22Rv1 (cell line): ENCODE measurements around the gene FOXP1.

Source experiments
- H3K27ac ChIP-seq: fragments of 450-650 bp; 2 replicates; pipeline ENCODE4 v1.5.1; 2017
- ZFX ChIP-seq: fragments of 450-650 bp; IDR thresholded peaks from 2 replicates; pipeline ENCODE4 v1.6.1; 2017; ENCODE audit warnings: antibody characterized with exemption, borderline replicate concordance
- TF ChIP-seq, protein P1 (sequence below): fragments of 450-650 bp; IDR thresholded peaks from 2 replicates; pipeline ENCODE4 v1.5.1; 2017; ENCODE audit warnings: mild to moderate bottlenecking

Gene FOXP1

DNA sequence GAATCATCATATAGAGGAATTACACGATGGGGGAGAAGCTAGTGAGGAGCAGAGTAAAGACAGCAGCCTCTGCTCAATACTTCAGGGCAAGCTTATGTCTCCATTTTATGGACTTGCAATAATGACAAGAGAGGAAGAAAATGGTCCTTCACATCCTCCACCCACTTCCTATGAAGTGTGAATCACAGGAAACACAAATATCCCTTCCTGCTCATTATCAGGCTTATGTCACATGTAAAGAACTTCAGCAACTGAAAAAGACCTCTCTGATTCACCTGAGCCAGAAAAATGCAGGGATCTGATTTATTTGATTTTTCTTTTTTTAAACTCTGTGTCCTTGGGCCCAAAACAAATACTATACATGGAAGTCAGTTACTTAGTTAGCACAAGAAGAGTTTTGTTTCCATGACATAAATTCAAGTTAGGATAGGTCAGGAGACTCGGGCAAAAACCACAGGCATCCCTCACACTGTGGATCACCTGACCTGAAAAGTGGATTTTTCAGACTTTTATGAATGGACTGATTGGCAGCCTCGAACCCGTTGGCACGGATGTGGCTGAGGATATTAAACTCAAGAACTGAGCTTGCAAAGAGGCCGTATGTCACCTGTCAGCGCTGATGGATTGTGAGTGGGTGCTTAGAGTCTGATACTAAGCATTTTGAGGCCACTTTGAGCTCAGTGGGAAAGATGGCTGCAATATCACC is 650.3 kb downstream of the FOXP1 start:
- TF ChIP-seq, protein P1, sequence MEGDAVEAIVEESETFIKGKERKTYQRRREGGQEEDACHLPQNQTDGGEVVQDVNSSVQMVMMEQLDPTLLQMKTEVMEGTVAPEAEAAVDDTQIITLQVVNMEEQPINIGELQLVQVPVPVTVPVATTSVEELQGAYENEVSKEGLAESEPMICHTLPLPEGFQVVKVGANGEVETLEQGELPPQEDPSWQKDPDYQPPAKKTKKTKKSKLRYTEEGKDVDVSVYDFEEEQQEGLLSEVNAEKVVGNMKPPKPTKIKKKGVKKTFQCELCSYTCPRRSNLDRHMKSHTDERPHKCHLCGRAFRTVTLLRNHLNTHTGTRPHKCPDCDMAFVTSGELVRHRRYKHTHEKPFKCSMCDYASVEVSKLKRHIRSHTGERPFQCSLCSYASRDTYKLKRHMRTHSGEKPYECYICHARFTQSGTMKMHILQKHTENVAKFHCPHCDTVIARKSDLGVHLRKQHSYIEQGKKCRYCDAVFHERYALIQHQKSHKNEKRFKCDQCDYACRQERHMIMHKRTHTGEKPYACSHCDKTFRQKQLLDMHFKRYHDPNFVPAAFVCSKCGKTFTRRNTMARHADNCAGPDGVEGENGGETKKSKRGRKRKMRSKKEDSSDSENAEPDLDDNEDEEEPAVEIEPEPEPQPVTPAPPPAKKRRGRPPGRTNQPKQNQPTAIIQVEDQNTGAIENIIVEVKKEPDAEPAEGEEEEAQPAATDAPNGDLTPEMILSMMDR = no peak
- TF ChIP-seq ZFX = no peak
- H3K27ac ChIP-seq = no peak overlapping the region

DNA sequence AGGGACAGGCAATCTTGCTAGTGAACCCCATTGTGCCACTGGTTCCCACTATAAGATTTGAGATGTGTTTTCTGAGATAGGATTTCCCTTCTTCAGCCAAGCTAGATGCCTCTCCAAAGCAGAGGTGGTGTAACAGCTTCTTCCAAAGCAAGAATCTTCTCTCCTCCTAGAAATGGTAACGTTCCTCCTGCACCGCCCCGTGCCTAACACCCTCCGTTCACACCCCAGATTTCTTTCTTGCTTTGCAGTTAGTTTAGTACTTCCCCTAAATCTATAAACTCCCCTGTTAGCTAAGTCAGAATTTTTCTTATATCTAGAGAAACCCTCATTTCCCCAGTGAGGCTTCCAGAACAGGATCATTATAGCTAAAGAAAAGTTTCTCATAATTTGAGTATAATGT is 653.5 kb downstream of the FOXP1 start:
- no peak overlapping the region for H3K27ac ChIP-seq
- no peak for TF ChIP-seq ZFX
- TF ChIP-seq, protein P1 = no peak

DNA sequence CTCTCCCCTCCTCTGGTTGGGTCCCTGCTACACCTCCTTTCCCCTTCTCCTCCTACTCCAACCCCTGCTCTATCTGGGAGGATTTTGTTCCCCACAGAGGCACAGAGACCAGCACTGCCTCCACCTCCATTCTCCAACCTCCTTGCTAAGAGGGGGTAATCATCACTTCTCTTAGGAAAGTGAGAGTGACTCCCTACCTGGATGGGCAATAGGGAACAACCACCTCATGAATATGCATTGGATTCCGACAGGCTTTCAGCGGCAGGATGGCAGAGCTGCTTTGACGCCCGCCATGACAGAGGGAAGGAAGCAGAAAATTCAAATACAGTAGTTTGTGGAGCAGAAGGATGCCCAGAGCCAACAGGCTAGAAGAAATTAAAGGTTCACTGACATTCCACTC is 656.3 kb downstream of the FOXP1 start:
- H3K27ac ChIP-seq = no peak overlapping the region
- TF ChIP-seq ZFX = no peak
- TF ChIP-seq, protein P1 = no peak

DNA sequence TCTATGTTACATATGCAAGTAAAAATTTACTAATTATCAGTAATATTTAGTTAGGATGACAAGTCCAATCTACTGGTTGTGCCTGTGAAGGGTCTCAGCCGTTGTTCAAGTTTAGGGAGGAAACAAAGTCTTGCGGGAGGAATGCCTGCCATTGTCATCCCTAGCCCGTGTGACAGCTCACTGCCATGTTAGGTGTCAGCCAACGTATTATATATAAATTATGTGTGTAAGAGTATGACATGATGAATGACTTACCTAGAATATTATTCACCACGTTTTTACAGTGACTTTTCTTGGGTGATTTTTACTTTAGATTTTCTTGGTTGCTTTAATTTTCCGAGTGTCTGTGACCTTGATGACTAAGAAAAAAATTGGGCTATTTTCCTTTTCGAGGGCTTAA is 656.7 kb downstream of the FOXP1 start:
- no peak for TF ChIP-seq ZFX
- TF ChIP-seq, protein P1 = no peak
- H3K27ac ChIP-seq = no peak overlapping the region

DNA sequence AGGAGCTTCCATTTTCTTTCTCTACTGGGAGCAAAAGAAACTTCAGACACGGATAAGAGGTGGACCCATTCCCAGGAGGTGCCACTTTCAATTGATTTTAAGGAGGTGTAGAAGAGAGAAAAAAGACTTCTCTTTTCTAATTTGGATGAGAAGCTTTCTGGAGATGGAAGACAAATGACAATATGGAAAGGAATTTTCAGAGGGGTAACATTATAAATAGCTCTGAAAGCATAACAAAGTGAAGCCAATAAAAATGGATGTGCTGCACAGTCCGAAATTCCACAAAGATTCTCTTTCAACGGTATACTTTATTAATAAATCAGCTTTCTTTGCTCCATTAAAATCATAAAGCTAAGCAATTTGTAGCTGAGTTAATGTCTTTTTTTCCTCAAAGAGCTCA is 663.9 kb downstream of the FOXP1 start:
- H3K27ac ChIP-seq = no peak overlapping the region
- TF ChIP-seq, protein P1 = no peak
- TF ChIP-seq ZFX = no peak

DNA sequence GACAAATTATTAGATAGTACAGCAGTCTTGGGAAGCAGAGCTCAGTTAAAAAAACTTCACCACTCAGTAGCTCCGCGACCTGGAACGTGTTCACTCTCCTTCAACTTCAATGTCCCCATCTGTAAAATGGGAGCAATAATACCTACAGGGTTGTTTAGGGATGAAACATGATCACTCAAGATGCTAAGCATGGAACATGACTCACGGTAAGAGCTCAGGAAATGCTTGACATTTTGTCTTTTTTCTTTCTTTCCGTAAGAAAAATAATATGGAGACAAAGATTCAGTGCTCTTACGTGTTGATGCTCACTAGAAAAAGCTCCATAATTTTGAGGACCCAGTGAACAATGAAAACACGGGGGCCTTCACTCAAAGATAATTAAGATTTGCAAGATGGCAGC is 664.4 kb downstream of the FOXP1 start:
- no peak for TF ChIP-seq ZFX
- TF ChIP-seq, protein P1 = no peak
- H3K27ac ChIP-seq = no peak overlapping the region

DNA sequence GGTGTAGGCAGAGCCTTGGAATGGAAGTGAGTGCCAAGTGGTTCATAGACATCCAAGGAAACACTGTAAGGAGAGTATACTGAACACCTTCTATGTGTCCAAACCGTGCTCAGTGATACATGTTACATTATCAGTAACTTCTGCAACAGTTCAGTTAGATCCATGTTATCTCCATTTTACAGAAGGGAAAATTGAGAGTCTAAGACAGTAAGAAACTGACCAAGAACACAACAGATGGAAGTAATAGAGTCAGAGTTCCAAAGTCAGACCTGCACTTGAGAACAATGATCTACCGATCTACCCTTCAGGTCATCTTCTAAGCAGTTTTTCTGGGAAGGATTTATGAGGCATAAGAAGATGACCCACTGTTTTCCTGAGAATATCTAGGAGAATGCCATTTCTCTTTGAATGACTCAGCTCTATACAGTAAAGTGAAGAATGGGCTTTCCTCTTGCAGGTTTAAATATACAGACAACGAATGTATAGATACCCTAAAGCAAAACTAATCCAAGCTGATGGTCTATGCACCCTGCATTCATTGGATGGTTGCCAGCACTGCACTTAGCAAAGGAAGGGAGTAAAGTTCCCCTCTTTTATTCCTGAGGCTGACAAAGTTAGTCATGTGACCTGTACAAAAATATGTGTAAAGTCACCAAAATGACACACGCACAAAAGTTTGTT is 667.0 kb downstream of the FOXP1 start:
- H3K27ac ChIP-seq = no peak overlapping the region
- TF ChIP-seq, protein P1 = no peak
